Measurements from ENCODE around the gene USP17L20. TPM values are rescaled to one million over a fixed set of nuclear protein-coding genes. Genes with fewer than 3 reads are reported as not detected.
"Not testable (repeated sequence)": the region's sequence is repeated elsewhere in the genome, so short reads cannot be mapped to it uniquely, and the experiment has no call there.

Gene USP17L20, protein sequence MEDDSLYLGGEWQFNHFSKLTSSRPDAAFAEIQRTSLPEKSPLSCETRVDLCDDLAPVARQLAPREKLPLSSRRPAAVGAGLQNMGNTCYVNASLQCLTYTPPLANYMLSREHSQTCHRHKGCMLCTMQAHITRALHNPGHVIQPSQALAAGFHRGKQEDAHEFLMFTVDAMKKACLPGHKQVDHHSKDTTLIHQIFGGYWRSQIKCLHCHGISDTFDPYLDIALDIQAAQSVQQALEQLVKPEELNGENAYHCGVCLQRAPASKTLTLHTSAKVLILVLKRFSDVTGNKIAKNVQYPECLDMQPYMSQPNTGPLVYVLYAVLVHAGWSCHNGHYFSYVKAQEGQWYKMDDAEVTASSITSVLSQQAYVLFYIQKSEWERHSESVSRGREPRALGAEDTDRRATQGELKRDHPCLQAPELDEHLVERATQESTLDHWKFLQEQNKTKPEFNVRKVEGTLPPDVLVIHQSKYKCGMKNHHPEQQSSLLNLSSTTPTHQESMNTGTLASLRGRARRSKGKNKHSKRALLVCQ
- not detected in 2 replicates for total RNA-seq (2014; rRNA removed; shearing (Covaris generic))
- polyA plus RNA-seq (2014; cell fraction: nucleus; rRNA removed): not detected in 2 replicates

DNA sequence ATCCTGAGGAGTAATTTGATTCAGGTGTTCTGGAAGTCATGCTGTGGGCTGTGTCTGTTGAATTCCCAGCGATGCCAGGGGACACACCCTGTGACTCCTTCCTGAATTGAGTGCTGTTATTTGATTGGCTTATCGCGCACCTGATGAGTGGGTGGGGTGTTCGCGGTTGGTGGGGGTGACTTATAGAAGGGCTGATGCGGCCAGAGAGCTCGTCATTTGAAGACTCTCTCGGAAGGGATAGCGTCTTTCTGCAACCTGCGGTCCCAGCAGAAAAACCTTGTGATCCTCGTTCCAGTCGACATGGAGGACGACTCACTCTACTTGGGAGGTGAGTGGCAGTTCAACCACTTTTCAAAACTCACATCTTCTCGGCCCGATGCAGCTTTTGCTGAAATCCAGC lies at the start of gene USP17L20:
Gene USP17L20 (plus strand): TSS at position 301 of the 400 bp plus-strand sequence. CDS start 0 bp downstream, at position 301.
- DNase-seq (ENCODE audit: extremely low read depth, low read depth): not testable (repeated sequence)

DNA sequence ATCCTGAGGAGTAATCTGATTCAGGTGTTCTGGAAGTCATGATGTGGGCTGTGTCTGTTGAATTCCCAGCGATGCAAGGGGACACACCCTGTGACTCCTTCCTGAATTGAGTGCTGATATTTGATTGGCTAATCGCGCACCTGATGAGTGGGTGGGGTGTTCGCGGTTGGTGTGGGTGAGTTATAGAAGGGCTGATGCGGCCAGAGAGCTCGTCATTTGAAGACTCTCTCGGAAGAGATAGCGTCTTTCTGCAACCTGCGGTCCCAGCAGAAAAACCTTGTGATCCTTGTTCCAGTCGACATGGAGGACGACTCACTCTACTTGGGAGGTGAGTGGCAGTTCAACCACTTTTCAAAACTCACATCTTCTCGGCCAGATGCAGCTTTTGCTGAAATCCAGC lies 47.6 kb upstream of the USP17L20 start, which contains the start of gene USP17L10:
Gene USP17L10 (plus strand): TSS at position 301 of the 400 bp plus-strand sequence. CDS start 0 bp downstream, at position 301.
- DNase-seq (ENCODE audit: extremely low read depth, low read depth): not testable (repeated sequence)

DNA sequence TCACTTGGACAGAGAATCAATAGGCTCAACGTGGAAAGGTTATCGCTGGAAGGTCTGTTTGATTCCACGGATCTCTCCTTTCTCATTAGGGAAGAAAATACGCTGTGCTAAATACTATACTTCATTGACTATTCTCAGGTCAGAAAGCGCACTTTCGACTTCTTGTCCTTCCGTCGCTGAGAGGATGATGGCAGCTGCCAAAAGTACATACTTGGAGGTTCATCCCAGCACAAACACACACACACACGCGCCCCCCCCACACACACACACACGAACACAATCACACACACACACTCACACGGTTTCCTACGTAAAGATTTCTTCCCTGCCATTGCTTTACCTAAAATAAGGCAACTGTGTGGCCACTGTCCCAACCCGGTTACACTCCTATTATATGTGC lies 43.2 kb upstream of the USP17L20 start:
- DNase-seq (ENCODE audit: extremely low read depth, low read depth): not testable (repeated sequence)

DNA sequence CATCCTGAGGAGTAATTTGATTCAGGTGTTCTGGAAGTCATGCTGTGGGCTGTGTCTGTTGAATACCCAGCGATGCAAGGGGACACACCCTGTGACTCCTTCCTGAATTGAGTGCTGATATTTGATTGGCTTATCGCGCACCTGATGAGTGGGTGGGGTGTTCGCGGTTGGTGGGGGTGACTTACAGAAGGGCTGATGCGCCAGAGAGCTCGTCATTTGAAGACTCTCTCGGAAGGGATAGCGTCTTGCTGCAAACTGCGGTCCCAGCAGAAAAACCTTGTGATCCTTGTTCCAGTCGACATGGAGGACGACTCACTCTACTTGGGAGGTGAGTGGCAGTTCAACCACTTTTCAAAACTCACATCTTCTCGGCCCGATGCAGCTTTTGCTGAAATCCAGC lies 42.8 kb upstream of the USP17L20 start, which contains the start of gene USP17L11:
Gene USP17L11 (plus strand): TSS at position 301 of the 400 bp plus-strand sequence. CDS start 0 bp downstream, at position 301.
- DNase-seq (ENCODE audit: extremely low read depth, low read depth): not testable (repeated sequence)

DNA sequence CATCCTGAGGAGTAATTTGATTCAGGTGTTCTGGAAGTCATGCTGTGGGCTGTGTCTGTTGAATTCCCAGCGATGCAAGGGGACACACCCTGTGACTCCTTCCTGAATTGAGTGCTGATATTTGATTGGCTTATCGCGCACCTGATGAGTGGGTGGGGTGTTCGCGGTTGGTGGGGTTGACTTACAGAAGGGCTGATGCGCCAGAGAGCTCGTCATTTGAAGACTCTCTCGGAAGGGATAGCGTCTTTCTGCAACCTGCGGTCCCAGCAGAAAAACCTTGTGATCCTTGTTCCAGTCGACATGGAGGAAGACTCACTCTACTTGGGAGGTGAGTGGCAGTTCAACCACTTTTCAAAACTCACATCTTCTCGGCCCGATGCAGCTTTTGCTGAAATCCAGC lies 38.1 kb upstream of the USP17L20 start, which contains the start of gene USP17L12:
Gene USP17L12 (plus strand): TSS at position 301 of the 400 bp plus-strand sequence. CDS start 0 bp downstream, at position 301.
- DNase-seq (ENCODE audit: extremely low read depth, low read depth): not testable (repeated sequence)

DNA sequence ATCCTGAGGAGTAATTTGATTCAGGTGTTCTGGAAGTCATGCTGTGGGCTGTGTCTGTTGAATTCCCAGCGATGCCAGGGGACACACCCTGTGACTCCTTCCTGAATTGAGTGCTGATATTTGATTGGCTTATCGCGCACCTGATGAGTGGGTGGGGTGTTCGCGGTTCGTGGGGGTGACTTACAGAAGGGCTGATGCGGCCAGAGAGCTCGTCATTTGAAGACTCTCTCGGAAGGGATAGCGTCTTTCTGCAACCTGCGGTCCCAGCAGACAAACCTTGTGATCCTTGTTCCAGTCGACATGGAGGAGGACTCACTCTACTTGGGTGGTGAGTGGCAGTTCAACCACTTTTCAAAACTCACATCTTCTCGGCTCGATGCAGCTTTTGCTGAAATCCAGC lies 33.3 kb upstream of the USP17L20 start, which contains the start of gene USP17L13:
Gene USP17L13 (plus strand): TSS at position 301 of the 400 bp plus-strand sequence. CDS start 0 bp downstream, at position 301.
- DNase-seq (ENCODE audit: extremely low read depth, low read depth): not testable (repeated sequence)

DNA sequence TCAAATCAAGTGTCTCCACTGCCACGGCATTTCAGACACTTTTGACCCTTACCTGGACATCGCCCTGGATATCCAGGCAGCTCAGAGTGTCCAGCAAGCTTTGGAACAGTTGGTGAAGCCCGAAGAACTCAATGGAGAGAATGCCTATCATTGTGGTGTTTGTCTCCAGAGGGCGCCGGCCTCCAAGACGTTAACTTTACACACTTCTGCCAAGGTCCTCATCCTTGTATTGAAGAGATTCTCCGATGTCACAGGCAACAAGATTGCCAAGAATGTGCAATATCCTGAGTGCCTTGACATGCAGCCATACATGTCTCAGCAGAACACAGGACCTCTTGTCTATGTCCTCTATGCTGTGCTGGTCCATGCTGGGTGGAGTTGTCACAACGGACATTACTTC lies 27.7 kb upstream of the USP17L20 start:
- not testable (repeated sequence) for DNase-seq (ENCODE audit: extremely low read depth, low read depth)

DNA sequence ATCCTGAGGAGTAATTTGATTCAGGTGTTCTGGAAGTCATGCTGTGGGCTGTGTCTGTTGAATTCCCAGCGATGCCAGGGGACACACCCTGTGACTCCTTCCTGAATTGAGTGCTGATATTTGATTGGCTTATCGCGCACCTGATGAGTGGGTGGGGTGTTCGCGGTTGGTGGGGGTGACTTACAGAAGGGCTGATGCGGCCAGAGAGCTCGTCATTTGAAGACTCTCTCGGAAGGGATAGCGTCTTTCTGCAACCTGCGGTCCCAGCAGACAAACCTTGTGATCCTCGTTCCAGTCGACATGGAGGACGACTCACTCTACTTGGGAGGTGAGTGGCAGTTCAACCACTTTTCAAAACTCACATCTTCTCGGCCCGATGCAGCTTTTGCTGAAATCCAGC lies 23.8 kb upstream of the USP17L20 start, which contains the start of gene USP17L15:
Gene USP17L15 (plus strand): TSS at position 301 of the 400 bp plus-strand sequence. CDS start 0 bp downstream, at position 301.
- DNase-seq (ENCODE audit: extremely low read depth, low read depth): not testable (repeated sequence)

DNA sequence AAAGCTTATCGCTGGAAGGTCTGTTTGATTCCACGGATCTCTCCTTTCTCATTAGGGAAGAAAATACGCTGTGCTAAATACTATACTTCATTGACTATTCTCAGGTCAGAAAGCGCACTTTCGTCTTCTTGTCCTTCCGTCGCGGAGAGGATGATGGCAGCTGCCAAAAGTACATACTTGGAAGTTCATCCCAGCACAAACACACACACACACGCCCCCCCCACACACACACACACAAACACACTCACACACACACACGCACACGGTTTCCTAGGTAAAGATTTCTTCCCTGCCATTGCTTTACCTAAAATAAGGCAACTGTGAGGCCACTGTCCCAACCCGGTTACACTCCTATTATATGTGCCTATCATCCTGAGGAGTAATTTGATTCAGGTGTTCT lies 19.5 kb upstream of the USP17L20 start:
- DNase-seq (ENCODE audit: extremely low read depth, low read depth): not testable (repeated sequence)

DNA sequence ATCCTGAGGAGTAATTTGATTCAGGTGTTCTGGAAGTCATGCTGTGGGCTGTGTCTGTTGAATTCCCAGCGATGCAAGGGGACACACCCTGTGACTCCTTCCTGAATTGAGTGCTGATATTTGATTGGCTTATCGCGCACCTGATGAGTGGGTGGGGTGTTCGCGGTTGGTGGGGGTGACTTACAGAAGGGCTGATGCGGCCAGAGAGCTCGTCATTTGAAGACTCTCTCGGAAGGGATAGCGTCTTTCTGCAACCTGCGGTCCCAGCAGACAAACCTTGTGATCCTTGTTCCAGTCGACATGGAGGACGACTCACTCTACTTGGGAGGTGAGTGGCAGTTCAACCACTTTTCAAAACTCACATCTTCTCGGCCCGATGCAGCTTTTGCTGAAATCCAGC lies 14.3 kb upstream of the USP17L20 start, which contains the start of gene USP17L17:
Gene USP17L17 (plus strand): TSS at position 301 of the 400 bp plus-strand sequence. CDS start 0 bp downstream, at position 301.
- not testable (repeated sequence) for DNase-seq (ENCODE audit: extremely low read depth, low read depth)

DNA sequence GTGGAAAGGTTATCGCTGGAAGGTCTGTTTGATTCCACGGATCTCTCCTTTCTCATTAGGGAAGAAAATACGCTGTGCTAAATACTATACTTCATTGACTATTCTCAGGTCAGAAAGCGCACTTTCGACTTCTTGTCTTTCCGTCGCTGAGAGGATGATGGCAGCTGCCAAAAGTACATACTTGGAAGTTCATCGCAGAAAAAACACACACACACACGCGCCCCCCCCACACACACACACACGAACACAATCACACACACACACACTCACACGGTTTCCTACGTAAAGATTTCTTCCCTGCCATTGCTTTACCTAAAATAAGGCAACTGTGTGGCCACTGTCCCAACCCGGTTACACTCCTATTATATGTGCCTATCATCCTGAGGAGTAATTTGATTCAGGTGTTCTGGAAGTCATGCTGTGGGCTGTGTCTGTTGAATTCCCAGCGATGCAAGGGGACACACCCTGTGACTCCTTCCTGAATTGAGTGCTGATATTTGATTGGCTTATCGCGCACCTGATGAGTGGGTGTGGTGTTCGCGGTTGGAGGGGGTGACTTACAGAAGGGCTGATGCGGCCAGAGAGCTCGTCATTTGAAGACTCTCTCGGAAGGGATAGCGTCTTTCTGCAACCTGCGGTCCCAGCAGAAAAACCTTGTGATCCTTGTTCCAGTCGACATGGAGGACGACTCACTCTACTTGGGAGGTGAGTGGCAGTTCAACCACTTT lies 9.8 kb upstream of the USP17L20 start, which contains the start of gene USP17L18:
Gene USP17L18 (plus strand): TSS at position 678 of the 728 bp plus-strand sequence. CDS start 0 bp downstream, at position 678.
- not testable (repeated sequence) for DNase-seq (ENCODE audit: extremely low read depth, low read depth)

DNA sequence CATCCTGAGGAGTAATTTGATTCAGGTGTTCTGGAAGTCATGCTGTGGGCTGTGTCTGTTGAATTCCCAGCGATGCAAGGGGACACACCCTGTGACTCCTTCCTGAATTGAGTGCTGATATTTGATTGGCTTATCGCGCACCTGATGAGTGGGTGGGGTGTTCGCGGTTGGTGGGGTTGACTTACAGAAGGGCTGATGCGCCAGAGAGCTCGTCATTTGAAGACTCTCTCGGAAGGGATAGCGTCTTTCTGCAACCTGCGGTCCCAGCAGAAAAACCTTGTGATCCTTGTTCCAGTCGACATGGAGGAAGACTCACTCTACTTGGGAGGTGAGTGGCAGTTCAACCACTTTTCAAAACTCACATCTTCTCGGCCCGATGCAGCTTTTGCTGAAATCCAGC lies 4.8 kb upstream of the USP17L20 start, which contains the start of gene USP17L19:
Gene USP17L19 (plus strand): TSS at position 301 of the 400 bp plus-strand sequence. CDS start 0 bp downstream, at position 301.
- not testable (repeated sequence) for DNase-seq (ENCODE audit: extremely low read depth, low read depth)

DNA sequence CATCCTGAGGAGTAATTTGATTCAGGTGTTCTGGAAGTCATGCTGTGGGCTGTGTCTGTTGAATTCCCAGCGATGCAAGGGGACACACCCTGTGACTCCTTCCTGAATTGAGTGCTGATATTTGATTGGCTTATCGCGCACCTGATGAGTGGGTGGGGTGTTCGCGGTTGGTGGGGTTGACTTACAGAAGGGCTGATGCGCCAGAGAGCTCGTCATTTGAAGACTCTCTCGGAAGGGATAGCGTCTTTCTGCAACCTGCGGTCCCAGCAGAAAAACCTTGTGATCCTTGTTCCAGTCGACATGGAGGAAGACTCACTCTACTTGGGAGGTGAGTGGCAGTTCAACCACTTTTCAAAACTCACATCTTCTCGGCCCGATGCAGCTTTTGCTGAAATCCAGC lies 4.6 kb downstream of the USP17L20 start, which contains the start of gene USP17L21:
Gene USP17L21 (plus strand): TSS at position 301 of the 400 bp plus-strand sequence. CDS start 0 bp downstream, at position 301.
- DNase-seq (ENCODE audit: extremely low read depth, low read depth): not testable (repeated sequence)

DNA sequence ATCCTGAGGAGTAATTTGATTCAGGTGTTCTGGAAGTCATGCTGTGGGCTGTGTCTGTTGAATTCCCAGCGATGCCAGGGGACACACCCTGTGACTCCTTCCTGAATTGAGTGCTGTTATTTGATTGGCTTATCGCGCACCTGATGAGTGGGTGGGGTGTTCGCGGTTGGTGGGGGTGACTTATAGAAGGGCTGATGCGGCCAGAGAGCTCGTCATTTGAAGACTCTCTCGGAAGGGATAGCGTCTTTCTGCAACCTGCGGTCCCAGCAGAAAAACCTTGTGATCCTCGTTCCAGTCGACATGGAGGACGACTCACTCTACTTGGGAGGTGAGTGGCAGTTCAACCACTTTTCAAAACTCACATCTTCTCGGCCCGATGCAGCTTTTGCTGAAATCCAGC lies 9.4 kb downstream of the USP17L20 start, which contains the start of gene USP17L22:
Gene USP17L22 (plus strand): TSS at position 301 of the 400 bp plus-strand sequence. CDS start 0 bp downstream, at position 301.
- DNase-seq (ENCODE audit: extremely low read depth, low read depth): not testable (repeated sequence)

DNA sequence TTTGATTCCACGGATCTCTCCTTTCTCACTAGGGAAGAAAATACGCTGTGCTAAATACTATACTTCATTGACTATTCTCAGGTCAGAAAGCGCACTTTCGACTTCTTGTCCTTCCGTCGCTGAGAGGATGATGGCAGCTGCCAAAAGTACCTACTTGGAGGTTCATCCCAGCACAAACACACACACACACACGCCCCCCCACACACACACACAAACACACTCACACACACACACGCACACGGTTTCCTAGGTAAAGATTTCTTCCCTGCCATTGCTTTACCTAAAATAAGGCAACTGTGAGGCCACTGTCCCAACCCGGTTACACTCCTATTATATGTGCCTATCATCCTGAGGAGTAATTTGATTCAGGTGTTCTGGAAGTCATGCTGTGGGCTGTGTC lies 13.8 kb downstream of the USP17L20 start:
- DNase-seq (ENCODE audit: extremely low read depth, low read depth): not testable (repeated sequence)

All from NCI-H460 (cell line).